HG02938 (cell line): ENCODE data around the gene KDM4C.
"Not testable (repeated sequence)": the region's sequence is repeated elsewhere in the genome, so short reads cannot be mapped to it uniquely, and the experiment has no call there.

Experiments used
- ATAC-seq: cut with Tn5 transposase; IDR thresholded peaks from one replicate; pipeline ENCODE4 v1.9.1; 2021; ENCODE audit warnings: mild to moderate bottlenecking, moderate library complexity; ENCODE audit not compliant: unreplicated experiment

Gene KDM4C

DNA sequence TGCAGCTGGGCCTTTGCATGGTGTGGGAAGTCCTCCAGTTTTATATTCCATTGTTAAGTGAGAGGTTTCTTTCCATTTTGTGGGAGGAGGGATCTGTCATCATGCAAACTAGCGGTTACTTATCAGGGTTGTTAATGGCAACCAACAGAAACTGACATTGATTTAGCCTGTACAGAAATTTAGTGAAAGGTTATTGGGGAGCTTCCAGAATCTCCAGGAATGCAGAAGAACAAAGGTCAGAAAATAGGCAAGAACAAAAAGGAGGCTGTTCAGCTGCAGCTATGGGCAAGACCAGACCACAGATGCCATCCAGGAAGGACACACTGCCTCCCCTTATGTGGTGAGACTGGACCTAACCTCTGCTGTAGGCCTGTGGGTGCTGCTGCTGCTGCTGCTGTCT is 395.8 kb downstream of the KDM4C start:
- ATAC-seq, result no peak

DNA sequence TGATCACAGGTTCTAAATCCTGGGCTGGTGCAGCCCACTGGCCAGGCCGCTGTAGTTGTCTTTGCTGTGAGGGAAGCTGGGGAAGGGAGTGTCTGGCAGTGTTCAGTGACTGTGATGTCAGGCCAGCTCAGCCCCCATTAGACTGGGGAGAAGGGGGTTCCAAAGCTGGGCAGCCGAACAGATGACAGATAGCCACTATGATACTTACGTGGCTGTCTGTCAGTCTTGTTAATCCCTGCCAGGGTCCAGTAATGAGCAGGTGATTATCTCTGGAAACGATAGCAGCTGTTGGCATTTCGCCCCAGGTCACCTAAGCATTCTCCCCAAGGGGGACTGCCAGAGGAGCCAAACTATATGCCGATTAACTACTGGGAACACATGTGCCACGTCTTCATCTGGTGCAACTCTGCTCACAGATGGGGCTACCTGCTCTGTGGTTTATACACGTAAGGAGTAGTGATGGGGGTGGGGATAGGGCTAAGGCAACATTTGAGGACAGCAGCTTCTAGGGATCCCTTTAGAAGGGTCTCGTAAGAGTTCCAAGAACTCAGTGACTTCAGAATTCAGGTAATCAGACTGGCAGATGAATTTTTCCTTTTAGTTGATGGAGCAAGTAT is 396.3 kb downstream of the KDM4C start:
- no peak for ATAC-seq

DNA sequence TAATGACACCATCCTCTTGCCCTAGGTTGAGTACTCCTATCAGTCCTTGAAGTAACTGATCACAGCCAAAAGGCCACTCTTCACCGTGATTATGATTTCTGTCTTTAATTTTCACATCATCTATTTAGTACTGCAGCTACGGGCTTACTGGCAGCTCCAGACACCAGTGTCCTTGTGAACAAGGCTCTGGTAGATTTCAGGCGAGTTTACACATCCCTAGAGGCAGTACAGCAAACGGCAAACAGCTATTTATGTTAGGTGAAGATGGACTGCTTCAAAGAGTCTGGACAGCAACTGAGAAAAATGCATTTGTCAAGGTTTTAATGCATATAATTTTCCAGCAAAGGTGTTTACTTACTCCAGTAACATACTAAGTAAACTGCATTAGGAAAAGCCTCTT is 396.9 kb downstream of the KDM4C start:
- ATAC-seq, result no peak

DNA sequence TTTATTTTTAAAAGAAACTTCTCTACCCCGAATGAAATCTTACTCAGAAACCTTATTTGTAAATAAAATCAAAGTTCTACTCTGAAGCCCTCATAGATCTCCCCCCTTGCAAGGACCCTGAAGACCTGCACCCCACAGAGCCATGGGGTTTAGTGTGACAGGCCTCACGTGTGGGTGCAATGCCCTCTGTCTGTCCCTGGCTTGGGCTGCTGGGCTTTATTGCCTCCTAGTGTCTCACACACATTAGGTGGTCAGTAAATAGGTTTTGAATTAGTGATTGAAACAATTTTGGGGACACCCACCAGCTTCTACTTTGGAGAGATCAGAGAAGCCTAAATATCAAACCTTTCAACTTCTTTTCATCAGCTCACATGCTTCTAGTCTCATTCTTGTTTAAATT is 403.7 kb downstream of the KDM4C start:
- ATAC-seq, result no peak

DNA sequence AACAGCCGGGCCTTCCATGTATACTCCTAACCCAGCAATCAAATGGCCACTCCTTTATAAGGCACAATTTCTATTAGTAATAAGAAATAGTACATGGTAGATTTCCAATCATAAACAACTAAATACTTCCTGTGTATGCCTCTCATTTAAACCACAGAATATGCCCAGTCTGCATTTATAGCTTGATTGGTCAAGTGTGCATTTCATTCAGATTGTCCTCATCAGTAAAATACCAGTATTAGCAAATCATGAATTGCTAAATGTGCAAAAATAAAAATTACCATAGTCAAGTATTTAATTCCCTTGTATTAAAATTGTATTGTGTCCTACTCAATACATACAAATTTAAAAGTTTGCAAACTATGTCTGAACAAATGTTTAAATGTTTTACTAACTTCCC is 406.2 kb downstream of the KDM4C start:
- no peak for ATAC-seq

DNA sequence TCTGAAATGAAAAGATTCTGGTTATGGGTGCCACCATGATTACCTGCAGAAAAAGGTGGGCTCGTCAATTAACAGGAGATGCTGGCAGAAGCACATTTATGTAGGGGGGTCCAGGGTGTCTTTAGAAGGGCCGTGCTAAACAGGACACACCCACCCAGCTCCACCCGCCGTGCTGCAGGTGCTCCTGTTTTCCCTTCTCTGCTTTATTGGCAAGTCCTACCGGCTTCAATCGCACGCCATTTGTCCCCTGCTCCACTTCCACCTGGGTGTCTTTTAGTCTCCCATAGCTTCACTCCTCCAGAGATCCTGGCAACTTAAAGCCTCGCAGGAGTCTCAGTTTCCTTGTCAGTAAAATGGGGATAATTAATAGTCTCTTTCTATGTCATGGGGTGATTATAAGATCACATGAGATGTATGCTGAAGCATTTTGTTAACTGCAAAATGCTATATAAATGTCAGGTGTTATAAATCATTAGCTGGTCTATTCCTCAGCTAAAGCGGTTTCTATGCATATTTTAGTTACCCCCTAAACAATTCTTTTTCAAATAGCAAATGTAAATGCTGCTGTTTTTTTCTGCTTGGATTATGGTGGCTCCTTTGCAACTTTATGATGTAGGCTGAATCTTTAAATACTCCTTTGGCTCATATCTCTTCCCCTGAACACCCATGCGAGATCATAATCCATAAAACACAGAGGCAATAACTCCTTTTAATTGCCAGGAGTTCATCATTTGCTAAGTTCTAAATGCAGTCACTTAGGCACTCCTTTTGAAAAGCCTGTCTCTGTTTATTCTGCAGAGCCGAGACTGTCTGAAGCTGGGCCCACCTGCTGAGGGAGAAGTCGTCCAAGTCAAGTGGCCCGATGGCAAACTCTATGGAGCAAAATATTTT is 406.9 kb downstream of the KDM4C start:
- no peak for ATAC-seq

DNA sequence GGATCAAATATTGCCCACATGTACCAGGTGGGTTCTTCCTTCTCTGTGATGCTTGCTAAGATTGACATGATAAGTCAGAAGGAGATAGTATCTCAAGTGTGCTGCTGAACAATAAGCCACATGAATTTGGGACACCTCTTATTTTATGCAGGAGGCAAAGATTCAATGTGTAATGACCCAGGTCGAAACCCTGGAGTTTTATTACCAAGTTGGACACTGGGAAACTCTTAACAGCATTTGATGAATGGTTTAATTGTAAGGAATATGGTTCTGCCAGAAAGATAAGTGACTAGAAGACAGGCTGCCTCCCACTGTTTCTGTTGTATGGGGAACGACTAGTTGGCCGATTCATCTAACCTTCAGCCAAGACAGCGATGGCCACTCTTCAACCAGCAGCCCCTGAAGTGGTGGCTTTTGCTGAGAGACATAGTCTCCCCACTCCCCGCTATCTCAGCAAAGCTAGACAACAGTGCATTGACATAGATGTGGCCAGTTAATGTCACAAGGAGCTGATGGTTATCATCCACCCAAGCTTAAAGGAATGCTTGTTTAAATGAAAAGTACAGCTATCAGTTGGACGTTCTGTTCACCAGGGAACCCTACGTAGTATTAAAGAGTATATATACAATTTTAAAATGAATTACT is 407.7 kb downstream of the KDM4C start:
- ATAC-seq, result no peak

DNA sequence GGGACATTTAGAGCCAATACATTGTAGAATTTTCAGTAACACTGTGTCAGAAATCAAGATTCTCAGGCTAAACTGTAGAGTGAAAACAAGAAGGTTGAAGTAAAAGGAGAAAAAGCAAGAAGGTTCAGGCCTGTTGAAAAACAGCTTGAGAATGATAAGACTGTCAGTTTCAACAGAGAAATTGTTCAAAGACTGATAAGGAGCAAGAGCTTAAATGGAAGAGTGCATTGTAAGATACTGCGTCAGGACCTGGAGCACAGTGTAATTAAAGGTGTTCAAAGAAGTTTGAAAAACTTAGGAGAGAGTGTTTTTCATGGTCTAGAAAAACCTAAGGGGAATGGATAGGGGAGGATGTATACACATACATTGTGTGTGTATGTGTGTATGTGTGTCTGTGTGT is 408.3 kb downstream of the KDM4C start:
- no peak for ATAC-seq

DNA sequence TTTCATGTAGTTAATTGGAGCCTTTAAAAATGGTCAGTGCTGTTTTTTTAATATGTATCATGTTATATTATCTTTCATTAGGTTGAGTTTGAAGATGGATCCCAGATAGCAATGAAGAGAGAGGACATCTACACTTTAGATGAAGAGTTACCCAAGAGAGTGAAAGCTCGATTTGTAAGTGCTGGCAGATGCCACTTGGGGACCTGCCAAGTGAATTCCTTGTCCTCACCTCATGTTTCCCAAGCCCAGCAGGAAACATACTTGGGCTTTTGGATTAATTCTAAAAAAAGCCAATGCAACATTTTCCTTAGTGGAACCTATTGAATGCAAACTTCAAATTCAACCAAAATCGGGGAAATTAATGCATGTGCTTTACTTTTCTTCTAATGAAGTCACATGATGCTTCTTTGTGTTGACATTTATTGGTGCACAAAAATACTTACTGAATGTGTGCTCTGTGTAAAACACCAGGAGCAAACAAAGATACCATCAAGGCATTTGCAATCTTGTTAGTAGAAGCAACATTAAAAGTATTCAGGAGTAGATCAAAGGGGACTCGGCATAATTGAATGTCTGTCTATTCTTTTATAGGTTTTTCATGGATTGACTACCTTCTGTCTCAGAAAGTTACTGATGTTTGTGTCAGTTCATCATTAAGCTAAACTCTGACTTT is 412.1 kb downstream of the KDM4C start:
- ATAC-seq, result no peak

DNA sequence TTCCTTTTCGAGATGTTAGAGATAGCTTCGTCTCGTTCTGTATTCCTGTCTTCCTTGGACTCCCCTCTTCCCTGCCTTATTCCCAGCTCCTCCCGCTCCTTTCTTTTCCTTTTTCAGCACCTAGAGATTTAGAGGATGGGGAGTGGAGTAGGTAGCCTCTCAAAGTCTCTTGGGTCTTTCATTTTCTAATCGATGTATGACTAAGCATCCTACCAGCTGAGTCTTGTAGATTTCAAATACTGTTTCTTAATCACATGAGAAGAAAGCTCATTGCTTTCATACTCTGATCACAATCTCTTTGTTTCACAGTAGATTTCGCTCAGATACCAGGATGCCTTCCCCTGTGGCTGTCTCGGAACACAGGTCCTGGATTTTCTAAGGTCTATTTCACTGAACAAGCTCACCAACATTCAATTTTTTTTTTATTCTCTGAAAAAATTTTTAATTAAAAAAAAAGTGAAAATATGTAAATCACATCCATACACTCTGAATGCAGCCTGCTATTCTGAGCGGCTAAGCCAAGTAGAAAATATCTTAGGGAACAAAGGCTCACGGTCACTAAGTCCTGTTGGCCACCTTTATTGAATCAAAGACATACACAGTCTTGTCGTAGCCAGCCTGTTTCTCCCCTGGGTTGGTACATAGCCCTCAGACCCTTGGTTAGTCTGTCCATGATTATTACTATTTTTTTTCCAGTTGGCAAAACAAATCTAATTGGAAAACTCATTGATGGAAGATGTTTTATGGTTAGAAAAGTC is 413.8 kb downstream of the KDM4C start:
- ATAC-seq, result no peak

DNA sequence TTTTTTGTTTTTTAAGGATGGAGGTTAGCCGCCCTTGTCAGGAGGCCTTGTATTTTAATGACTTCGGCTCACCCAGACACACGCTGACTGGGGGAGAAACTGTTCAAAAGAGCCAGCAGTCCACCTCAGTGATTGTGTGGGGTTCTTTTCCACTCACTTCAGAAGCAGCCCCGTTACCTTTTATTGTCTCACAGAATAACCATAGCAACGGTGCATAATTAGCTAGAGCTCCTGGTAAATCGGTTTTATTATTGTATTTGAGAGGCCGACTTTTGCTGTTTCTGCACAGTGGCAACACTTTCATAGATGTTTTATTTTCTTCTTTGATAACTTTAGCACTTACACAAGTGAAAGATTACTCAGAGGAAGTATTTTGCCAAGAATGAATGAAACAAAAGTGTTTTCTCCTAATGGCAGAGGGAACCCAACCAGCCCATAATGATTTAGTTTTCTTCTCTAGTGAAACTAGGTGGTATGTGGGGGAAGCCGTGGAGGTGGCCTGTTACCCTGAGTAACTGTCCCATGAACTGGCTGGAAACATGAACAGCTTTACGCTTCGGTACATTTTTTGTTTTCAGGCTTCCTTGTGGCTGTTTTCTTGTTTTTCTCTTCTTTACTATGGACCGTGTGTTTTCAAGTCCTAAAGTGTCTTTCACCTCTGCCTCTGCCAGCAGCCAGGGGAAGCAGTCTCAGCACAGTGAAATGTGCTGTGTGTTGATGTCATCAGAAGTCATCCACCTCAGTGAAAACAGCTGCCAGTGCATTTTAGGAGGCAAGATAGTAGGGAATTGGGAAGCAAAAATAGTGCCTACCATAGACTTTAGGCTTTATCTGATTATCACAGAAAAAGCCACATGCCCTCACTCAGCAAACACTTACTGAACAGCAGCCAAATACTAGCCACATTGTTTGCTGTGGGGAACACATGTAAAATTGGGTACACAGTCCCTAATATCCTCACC is 414.7 kb downstream of the KDM4C start:
- ATAC-seq, result no peak

DNA sequence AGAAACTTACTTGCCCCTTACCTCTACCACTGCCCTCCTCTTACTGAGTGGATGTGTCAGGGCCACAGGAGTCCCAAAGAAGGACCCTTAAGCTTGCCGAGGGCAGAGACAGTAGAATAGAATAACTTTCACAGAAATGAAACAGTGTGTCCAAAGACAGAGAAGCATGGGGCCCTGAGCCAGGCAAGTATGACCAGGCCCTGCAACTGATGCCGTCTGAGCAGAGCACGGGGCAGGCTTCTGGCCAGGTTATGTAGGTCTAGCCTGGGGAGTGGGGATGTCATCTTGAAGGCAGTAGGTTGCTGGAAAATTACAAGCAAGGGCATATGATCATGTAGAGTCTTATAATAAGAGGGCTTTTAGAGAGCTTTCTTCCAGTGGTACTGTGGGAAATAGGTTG is 415.4 kb downstream of the KDM4C start:
- no peak for ATAC-seq

DNA sequence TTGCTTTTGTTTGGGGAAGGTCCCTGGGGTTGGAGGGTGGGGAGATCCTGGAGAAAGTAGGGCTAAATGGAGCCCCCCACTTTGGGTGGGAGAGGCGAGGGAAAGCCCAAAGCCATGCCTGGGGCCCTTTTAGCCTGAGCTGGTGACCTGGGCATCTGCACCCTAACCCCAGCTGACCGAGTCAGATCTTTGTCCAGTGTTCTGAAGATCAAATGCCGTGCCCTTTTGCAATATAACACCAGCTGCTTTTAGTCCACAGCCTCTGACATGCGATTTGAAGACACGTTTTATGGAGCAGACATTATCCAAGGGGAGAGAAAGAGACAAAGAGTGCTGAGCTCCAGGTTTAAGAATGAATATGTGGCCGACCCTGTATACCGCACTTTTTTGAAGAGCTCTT is 416.5 kb downstream of the KDM4C start:
- no peak for ATAC-seq

DNA sequence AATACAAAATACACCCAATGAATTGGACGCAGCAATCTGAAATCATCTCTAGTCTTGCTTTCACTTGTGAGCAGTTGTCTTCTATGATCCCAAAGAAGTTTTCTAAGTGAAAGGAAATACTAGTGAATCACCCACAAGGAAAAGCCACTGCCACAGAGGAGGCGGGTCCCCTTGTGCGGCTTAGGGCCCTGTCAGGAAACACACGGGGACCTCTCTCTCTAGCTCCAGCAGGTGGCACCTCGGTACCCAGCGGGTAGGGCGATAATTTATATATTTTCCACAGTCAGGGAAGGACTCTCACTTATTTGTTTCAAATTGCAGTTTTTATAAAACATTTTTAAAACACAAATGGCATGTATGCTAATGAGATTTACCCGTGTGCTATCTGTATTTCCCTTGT is 417.1 kb downstream of the KDM4C start:
- no peak for ATAC-seq

DNA sequence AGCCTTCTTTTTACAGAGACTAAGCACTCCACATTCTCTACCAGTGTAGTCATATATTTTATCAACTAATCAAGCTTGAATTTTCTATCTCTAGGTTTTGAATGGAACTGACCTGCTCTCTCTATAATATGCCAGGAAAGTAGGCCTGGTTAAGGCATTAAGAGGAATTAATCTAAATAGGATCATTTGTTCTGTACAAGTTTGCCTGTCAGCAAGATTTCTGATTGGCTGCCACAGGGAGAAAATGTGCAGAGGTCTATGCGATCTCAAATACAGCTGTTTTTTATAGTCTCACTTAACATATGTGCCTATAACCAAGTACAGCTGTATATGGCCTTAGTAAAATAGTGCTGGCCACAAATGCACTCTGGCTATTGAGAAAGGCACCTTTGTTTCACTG is 418.8 kb downstream of the KDM4C start:
- no peak for ATAC-seq

DNA sequence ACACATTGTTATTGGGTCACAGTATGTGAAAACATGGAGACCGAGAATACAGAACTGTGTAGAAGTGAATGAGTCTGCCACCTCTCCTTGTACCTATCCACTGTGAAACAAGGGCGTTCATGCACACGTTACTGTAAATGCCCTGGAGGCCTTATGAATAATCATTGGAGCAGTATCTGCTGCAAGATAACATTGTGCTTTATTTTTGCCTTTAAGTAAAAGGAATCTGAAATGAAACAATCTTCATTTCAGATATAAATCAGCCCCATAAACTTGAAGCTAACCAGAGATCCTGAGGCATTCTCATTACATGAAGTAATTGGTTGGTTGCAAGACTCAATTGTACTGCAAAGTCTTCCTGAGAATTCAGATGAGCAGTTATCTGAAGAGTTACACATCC is 419.6 kb downstream of the KDM4C start:
- ATAC-seq, result no peak

DNA sequence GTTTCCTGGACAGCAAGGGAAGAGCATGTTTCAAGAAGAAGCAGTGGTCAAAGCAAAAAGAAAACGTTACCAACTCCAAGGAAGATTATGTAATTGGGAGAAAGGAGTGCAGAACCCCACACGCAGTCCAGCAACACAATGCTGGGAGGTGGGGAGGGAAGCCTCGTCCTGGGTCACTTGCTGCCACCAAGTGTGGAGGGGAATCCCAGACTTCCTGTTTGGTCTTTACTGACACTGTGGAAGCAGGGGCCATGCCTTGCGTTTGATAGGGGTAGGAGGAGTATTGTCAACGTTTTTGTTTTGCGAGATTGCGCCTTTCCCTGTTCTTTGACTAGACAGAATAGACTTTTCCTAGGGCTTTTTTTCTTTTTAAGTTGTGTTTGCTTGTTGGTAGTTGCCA is 421.0 kb downstream of the KDM4C start:
- no peak for ATAC-seq

DNA sequence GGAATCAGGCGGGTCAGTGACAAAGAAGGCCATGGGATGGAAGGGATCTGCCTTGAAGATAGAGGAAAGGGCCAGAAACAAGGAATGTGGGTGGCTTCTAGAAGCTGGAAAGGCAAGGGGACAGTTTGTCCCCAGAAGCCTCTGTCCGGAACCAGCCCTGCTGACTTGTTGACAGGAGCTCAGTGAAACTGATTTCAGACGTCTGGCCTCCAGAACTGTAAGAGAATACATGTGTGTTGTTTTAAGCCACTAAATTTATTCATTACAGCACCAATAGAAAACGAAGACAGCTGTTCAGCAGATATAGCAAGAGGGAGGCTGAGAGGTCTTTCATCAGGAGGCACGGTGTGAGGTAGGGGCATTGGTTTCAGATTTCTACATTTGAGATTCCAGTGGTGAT is 422.5 kb downstream of the KDM4C start:
- ATAC-seq, result no peak

DNA sequence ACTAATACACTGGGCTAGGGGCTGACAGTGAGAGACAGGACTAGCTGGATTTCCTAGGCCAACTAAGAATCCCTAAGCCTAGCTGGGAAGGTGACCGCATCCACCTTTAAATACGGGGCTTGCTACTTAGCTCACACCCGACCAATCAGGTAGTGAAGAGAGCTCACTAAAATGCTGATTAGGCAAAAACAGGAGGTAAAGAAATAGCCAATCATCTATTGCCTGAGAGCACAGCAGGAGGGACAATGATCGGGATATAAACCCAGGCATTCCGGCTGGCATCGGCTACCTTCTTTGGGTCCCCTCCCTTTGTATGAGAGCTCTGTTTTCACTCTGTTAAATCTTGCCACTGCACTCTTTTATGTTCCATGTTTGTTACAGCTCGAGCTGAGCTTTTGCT is 425.4 kb downstream of the KDM4C start:
- ATAC-seq, result not testable (repeated sequence)

DNA sequence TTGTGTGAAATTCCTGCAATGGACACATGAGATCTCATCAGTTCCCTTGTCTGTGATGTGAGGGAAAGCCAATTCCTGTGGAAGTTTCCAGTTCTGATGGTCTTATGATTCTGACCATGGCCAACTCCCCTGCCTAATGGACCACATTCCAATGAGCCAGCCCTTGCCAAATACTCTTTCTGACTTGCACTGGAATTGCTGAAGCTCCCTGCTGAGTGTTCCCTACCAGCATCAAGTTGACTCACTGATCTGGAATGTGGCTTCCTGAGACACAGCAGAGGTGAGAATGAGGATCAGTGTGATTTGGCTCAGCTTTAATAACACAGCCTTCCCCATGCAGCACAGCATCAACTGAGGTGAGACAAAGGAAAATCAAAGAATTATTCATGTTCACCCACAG is 427.8 kb downstream of the KDM4C start:
- no peak for ATAC-seq
